GM18907 (cell line): Measurements from ENCODE around the gene STIM2.
"Not testable (repeated sequence)": the region's sequence is repeated elsewhere in the genome, so short reads cannot be mapped to it uniquely, and the experiment has no call there.

ENCODE experiments used
- ATAC-seq: cut with Tn5 transposase; IDR thresholded peaks from one replicate; pipeline ENCODE4 v1.9.1; 2021; ENCODE audit warnings: mild to moderate bottlenecking, moderate library complexity; ENCODE audit not compliant: unreplicated experiment

Gene STIM2

GRCh38 chr4:26866781-26867180, 6.1 kb downstream of the STIM2 start:
- ATAC-seq = no peak

- ATAC-seq = no peak
Observed at GRCh38 chr4:26867914-26868684, 7.5 kb downstream of the STIM2 start.

- ATAC-seq = no peak
Observed at GRCh38 chr4:26870576-26871262, 10.1 kb downstream of the STIM2 start.

- ATAC-seq = no peak
Observed at GRCh38 chr4:26871611-26872010, 11.0 kb downstream of the STIM2 start.

GRCh38 chr4:26873391-26874026, 12.9 kb downstream of the STIM2 start:
- peak; percentile 93 for ATAC-seq

GRCh38 chr4:26874110-26874509, 13.5 kb downstream of the STIM2 start:
- ATAC-seq = peak; percentile 11

GRCh38 chr4:26877406-26877805, 16.8 kb downstream of the STIM2 start:
- ATAC-seq = no peak

GRCh38 chr4:26877961-26878360, 17.3 kb downstream of the STIM2 start:
- no peak for ATAC-seq

GRCh38 chr4:26878794-26879391, 18.3 kb downstream of the STIM2 start:
- ATAC-seq = no peak

- ATAC-seq = no peak
Observed at GRCh38 chr4:26879805-26880204, 19.2 kb downstream of the STIM2 start.

- peak; percentile 11 for ATAC-seq
Observed at GRCh38 chr4:26884026-26884425, 23.4 kb downstream of the STIM2 start.

- peak; percentile 63 for ATAC-seq
Observed at GRCh38 chr4:26884486-26884988, 23.9 kb downstream of the STIM2 start.

GRCh38 chr4:26885912-26886274, 25.3 kb downstream of the STIM2 start:
- ATAC-seq = peak; percentile 84

- no peak for ATAC-seq
Observed at GRCh38 chr4:26887143-26887542, 26.5 kb downstream of the STIM2 start.

- no peak for ATAC-seq
Observed at GRCh38 chr4:26887809-26888208, 27.2 kb downstream of the STIM2 start.

- no peak for ATAC-seq
Observed at GRCh38 chr4:26889356-26889755, 28.7 kb downstream of the STIM2 start.

GRCh38 chr4:26891054-26891453, 30.4 kb downstream of the STIM2 start:
- no peak for ATAC-seq

- ATAC-seq = no peak
Observed at GRCh38 chr4:26891867-26892266, 31.2 kb downstream of the STIM2 start.

- no peak for ATAC-seq
Observed at GRCh38 chr4:26892480-26893150, 32.0 kb downstream of the STIM2 start.

- ATAC-seq = no peak
Observed at GRCh38 chr4:26893491-26893890, 32.9 kb downstream of the STIM2 start.

- not testable (repeated sequence) for ATAC-seq
Observed at GRCh38 chr4:26894881-26895280, 34.2 kb downstream of the STIM2 start.
